PC-9 (cell line): ENCODE results near the gene C9. TPM values are rescaled to one million over a fixed set of nuclear protein-coding genes. Genes with fewer than 3 reads are reported as not detected.

Experiments used
- BruUV-seq: library from RNA; stranded (reverse); fragments of 400-500 nt; replicated peaks from 2 replicates; lab custom pipeline; 2021; lab: Mats Ljungman, UMichigan
- CTCF ChIA-PET: fragments of 300-600 bp; sonication (Branson Sonifier 250); formaldehyde crosslinking; loops from one replicate; lab custom pipeline; 2022; ENCODE audit warnings: antibody characterized with exemption; lab: Charles Lee
- POLR2A ChIA-PET: fragments of 300-600 bp; sonication (Branson Sonifier 250); formaldehyde crosslinking; loops from one replicate; lab custom pipeline; 2022; ENCODE audit warnings: antibody characterized with exemption; ENCODE audit not compliant: unreplicated experiment; lab: Charles Lee
- DNase-seq, 2 experiments: peaks; one replicate each; pipeline versions ENCODE4 v3.0.0 to v3.0.0-alpha.2; 2015 to 2022; ENCODE audit warnings: mixed read lengths in 1 of 2
- H2AFZ ChIP-seq: fragments of 200-600 bp; sonication (generic); 2 replicates; pipeline ENCODE4 v1.8.1; 2017; ENCODE audit warnings: antibody characterized with exemption
- H3F3A ChIP-seq: fragments of 200-600 bp; sonication (generic); 2 replicates; pipeline ENCODE4 v1.8.1; 2017; ENCODE audit warnings: antibody characterized with exemption, mild to moderate bottlenecking, low read depth; ENCODE audit not compliant: insufficient read depth
- H3K27ac ChIP-seq: fragments of 200-600 bp; sonication (generic); 2 replicates; pipeline ENCODE4 v1.6.1; 2016; ENCODE audit warnings: mixed run types
- H3K27me3 ChIP-seq: fragments of 200-600 bp; sonication (generic); 2 replicates; pipeline ENCODE4 v1.6.1; 2016; ENCODE audit warnings: low read depth, mixed run types; ENCODE audit not compliant: insufficient read depth
- H3K36me3 ChIP-seq: fragments of 200-600 bp; sonication (generic); 2 replicates; pipeline ENCODE4 v1.6.1; 2016; ENCODE audit warnings: low read depth, mixed run types
- H3K4me1 ChIP-seq: fragments of 200-600 bp; sonication (generic); replicated peaks from 2 replicates; pipeline ENCODE4 v1.6.1; 2016; ENCODE audit warnings: mixed run types; ENCODE audit not compliant: insufficient read depth
- H3K4me2 ChIP-seq: fragments of 200-600 bp; sonication (generic); 2 replicates; pipeline ENCODE4 v1.6.1; 2017; ENCODE audit warnings: mixed run types
- H3K4me3 ChIP-seq: fragments of 200-600 bp; sonication (generic); 2 replicates; pipeline ENCODE4 v1.6.1; 2016; ENCODE audit warnings: mixed run types
- H3K79me2 ChIP-seq: fragments of 200-600 bp; sonication (generic); 2 replicates; pipeline ENCODE4 v1.6.1; 2017; ENCODE audit warnings: low read depth, mixed run types
- H3K9me2 ChIP-seq: fragments of 200-600 bp; sonication (generic); 2 replicates; pipeline ENCODE4 v1.8.1; 2017; ENCODE audit warnings: mild to moderate bottlenecking; ENCODE audit not compliant: insufficient read depth
- H3K9me3 ChIP-seq: fragments of 200-600 bp; sonication (generic); 2 replicates; pipeline ENCODE4 v1.8.1; 2016; ENCODE audit warnings: low read depth; ENCODE audit not compliant: insufficient read depth
- H4K20me1 ChIP-seq: fragments of 200-600 bp; sonication (generic); 2 replicates; pipeline ENCODE4 v1.8.1; 2017; ENCODE audit not compliant: insufficient read depth
- EZH2 ChIP-seq: fragments of 200-600 bp; sonication (generic); IDR thresholded peaks from 2 replicates; pipeline ENCODE4 v1.8.0; 2017; ENCODE audit warnings: antibody characterized with exemption, low read depth
- intact Hi-C: fragments of 100-400 bp; cut with micrococcal nuclease; formaldehyde crosslinking; loops from one replicate; pipeline ENCODE4 v1.10.0; 2022; ENCODE audit not compliant: unreplicated experiment
- total RNA-seq: library from RNA; stranded (reverse); gene quantifications from 2 replicates; pipeline ENCODE4 v1.2.3, GENCODE V29; 2021
- TF ChIP-seq, protein P1 (sequence below): fragments of 200-600 bp; sonication (generic); conservative IDR thresholded peaks from 2 replicates; pipeline ENCODE4 v1.6.1; 2017; ENCODE audit warnings: mixed run types, antibody characterized with exemption, mild to moderate bottlenecking, moderate library complexity

Gene C9
- total RNA-seq, 1 experiment from 2014 or later: not detected

DNA sequence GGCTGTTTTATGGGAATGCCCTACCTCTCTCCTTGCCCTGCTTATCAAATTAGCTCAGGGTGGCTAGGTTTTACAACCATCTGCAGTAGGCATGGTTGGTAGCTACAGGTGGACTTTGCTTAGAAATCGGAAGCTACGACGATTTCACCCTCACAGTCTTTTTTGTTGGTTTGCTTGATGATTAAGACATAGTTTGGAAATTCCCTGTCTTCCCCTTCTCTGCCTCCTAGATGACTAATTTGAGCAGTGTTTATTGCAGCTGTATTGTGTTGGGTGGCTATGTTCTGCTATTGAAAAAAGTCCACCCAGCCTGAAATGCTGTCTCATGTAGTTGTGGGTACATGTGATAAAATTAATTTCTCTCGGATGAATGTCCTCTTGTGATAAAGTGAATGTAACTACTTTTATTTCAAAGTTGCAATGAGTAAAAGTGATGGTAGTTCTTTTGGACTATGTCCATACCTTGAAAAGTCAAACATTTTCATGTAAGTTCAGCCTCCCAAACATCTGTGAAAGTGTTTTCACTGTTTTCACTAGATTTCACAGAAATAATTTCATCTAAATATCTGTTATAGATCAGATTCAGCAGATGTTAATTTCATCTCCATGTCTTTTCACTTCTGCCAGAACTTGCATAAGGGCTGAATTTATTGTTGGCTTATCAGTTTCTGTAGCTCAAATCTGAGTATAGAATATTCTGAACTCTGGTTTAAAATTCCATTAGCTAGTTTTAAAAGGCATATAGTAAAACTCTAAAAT, 107.6 kb downstream of the C9 start:
- TF ChIP-seq, protein P1, sequence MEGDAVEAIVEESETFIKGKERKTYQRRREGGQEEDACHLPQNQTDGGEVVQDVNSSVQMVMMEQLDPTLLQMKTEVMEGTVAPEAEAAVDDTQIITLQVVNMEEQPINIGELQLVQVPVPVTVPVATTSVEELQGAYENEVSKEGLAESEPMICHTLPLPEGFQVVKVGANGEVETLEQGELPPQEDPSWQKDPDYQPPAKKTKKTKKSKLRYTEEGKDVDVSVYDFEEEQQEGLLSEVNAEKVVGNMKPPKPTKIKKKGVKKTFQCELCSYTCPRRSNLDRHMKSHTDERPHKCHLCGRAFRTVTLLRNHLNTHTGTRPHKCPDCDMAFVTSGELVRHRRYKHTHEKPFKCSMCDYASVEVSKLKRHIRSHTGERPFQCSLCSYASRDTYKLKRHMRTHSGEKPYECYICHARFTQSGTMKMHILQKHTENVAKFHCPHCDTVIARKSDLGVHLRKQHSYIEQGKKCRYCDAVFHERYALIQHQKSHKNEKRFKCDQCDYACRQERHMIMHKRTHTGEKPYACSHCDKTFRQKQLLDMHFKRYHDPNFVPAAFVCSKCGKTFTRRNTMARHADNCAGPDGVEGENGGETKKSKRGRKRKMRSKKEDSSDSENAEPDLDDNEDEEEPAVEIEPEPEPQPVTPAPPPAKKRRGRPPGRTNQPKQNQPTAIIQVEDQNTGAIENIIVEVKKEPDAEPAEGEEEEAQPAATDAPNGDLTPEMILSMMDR: no peak
- no peak for TF ChIP-seq EZH2

DNA sequence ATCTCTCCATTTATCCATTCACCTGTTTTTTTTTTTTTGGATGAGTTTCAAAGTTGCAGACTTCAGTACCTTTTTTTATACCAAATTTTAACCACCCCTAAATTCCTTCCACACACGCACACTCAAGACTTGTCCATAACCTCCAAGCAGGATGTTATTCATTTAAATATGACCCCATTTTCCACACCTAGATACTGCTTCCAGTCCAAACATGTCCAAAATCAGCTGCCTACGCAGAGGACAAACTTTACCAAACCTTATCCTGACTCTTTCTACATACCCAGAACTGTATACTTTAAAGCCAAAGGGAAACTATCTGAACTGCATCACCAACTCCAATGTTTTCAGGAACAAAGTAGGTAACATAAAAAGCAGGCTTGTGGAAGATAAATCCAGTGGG, 108.9 kb downstream of the C9 start:
- Histone ChIP-seq H3K9me3 (no peaks in the 10 kb centered on the region; the same call in 1 of the 2 replicates), H2AFZ (peak overlapping the region; percentile 44; the same call in 1 of the 2 replicates), H3K36me3 (no peaks in the 10 kb centered on the region), H4K20me1 (no peaks in the 10 kb centered on the region), H3K27ac (peak overlapping the region; percentile 62), H3K79me2 (no peaks in the 10 kb centered on the region), H3K4me3 (no peak overlapping the region), H3K9me2 (no peaks in the 10 kb centered on the region), H3K4me2 (0 out of 2 replicates have a peak overlapping the region, but pooled peaks have one; percentile 66), H3K4me1 (peaks cover 13% of the 10 kb centered on the region), H3K27me3 (no peaks in the 10 kb centered on the region), H3F3A (no peaks in the 10 kb centered on the region)
- intact Hi-C loops: no loop called here
- ChIA-PET CTCF (no interaction called here), POLR2A (no interaction called here)
- no peak for DNase-seq
- BruUV-seq: no TSS peak
- TF ChIP-seq, protein P1: no peak
- TF ChIP-seq EZH2: no peak

More for the DNA sequence above, 107.6 kb downstream of the C9 start:
- Histone ChIP-seq H3K9me2 (no peaks in the 10 kb centered on the region), H3K9me3 (no peaks in the 10 kb centered on the region), H3K4me1 (peaks cover 13% of the 10 kb centered on the region), H4K20me1 (no peaks in the 10 kb centered on the region), H3K4me2 (peak overlapping the region; percentile 66), H3K27me3 (no peaks in the 10 kb centered on the region), H3K36me3 (no peaks in the 10 kb centered on the region), H2AFZ (peak overlapping the region; percentile 44), H3K27ac (peak overlapping the region; percentile 62), H3K79me2 (no peaks in the 10 kb centered on the region), H3F3A (no peaks in the 10 kb centered on the region), H3K4me3 (peak overlapping the region; percentile 32; the same call in 1 of the 2 replicates)
- intact Hi-C loops: no loop called here
- DNase-seq: peak; percentile 26 to 80
- no TSS peak for BruUV-seq
- POLR2A ChIA-PET: interaction anchor here (0.6 kb wide), 2 partner anchors 70 to 1542 kb away, joined by 4 read pairs; no protein-coding TSS in a partner anchor
- CTCF ChIA-PET: interaction anchor here (0.6 kb wide), 2 partner anchors 25 to 1035 kb away, joined by 3 to 4 read pairs; no protein-coding TSS in a partner anchor

DNA sequence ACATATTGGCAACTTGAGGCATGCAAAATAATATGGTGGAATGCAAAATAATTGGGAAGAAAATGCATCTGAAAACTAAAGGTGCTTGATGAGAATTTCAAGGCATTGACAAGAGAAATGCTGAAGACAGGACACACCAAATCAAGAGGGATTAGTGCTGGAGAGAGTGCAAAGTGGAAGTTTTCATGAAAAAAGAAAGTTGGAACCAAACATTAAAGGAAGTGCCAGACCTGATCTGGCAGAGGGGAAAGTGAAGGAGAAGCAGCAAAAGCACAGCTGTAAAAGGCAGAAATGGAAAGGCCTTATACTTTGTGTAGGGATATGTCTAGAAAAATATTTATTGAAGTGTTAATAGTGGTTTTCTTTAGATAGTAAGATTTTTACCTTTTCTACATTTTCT, 109.6 kb downstream of the C9 start:
- no peak overlapping the region for H2AFZ ChIP-seq
- intact Hi-C loops: no loop called here
- no peak overlapping the region for H3K4me3 ChIP-seq
- H3K79me2 ChIP-seq: no peaks in the 10 kb centered on the region
- ChIA-PET POLR2A (no interaction called here), CTCF (no interaction called here)
- no peaks in the 10 kb centered on the region for H3K36me3 ChIP-seq
- no peak overlapping the region for H3K27ac ChIP-seq
- no peak for DNase-seq
- H3K9me2 ChIP-seq: no peaks in the 10 kb centered on the region
- H3F3A ChIP-seq: no peaks in the 10 kb centered on the region
- no peaks in the 10 kb centered on the region for H4K20me1 ChIP-seq
- BruUV-seq: no TSS peak
- H3K27me3 ChIP-seq: no peaks in the 10 kb centered on the region
- H3K4me1 ChIP-seq: peaks cover 13% of the 10 kb centered on the region
- H3K4me2 ChIP-seq: no peak overlapping the region
- TF ChIP-seq EZH2: no peak
- TF ChIP-seq, protein P1: no peak
- H3K9me3 ChIP-seq: no peaks in the 10 kb centered on the region; the same call in 1 of the 2 replicates
